Vagina (tissue), 2 donors: ENCODE data around the gene CYP46A1.

ENCODE experiments used
- POLR2A ChIP-seq, 2 donors: fragments of 450-650 bp; IDR thresholded peaks; one replicate each; pipeline ENCODE4 v1.6.1; 2017; ENCODE audit warnings: antibody characterized with exemption in 2 of 2, mild to moderate bottlenecking in 2 of 2, moderate library complexity in 2 of 2
- POLR2AphosphoS5 ChIP-seq, 2 donors: sonication (generic); formaldehyde crosslinking; IDR thresholded peaks; one replicate each; pipeline ENCODE4 v1.9.0; 2017; ENCODE audit warnings: antibody characterized with exemption in 2 of 2, mild to moderate bottlenecking in 2 of 2, low read depth in 1 of 2; ENCODE audit not compliant: insufficient read depth in 1 of 2
- TF ChIP-seq, protein P1 (sequence below), 3 experiments: fragments of 450-650 bp in 2 of 3; fragments of 200-600 bp in 1 of 3; sonication (generic) in 1 of 3; IDR thresholded peaks; one replicate each; pipeline ENCODE4 v1.5.1; 2017 to 2019; ENCODE audit warnings: antibody characterized with exemption in 3 of 3, mild to moderate bottlenecking in 2 of 3, moderate library complexity in 2 of 3

GRCh38 chr14:99741227-99741976 lies 57.3 kb downstream of the CYP46A1 start:
- TF ChIP-seq, protein P1, sequence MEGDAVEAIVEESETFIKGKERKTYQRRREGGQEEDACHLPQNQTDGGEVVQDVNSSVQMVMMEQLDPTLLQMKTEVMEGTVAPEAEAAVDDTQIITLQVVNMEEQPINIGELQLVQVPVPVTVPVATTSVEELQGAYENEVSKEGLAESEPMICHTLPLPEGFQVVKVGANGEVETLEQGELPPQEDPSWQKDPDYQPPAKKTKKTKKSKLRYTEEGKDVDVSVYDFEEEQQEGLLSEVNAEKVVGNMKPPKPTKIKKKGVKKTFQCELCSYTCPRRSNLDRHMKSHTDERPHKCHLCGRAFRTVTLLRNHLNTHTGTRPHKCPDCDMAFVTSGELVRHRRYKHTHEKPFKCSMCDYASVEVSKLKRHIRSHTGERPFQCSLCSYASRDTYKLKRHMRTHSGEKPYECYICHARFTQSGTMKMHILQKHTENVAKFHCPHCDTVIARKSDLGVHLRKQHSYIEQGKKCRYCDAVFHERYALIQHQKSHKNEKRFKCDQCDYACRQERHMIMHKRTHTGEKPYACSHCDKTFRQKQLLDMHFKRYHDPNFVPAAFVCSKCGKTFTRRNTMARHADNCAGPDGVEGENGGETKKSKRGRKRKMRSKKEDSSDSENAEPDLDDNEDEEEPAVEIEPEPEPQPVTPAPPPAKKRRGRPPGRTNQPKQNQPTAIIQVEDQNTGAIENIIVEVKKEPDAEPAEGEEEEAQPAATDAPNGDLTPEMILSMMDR (IDR thresholded peaks at IDR 0.05), result no peak
- TF ChIP-seq POLR2AphosphoS5 (IDR thresholded peaks at IDR 0.05; ENCODE audit: insufficient read depth in 1 of 2, low read depth in 1 of 2), result no peak
- TF ChIP-seq POLR2A (IDR thresholded peaks at IDR 0.05), result no peak
